Peyer's patch (tissue), 4 donors: ENCODE results near the gene ADORA2B. TPM values are rescaled to one million over a fixed set of nuclear protein-coding genes. Genes with fewer than 3 reads are reported as not detected.
"Not testable (repeated sequence)": the region's sequence is repeated elsewhere in the genome, so short reads cannot be mapped to it uniquely, and the experiment has no call there.

ENCODE experiments used
- DNase-seq, 3 donors: peaks; one replicate each; pipeline ENCODE4 v3.0.0-alpha.2; 2017 to 2019
- H3K27ac ChIP-seq, 4 donors: fragments of 200-600 bp; sonication (generic); one replicate each; pipeline ENCODE4 v1.5.1; 2016 to 2019
- H3K27me3 ChIP-seq, 2 donors: fragments of 200-600 bp; sonication (generic); one replicate each; pipeline ENCODE4 v1.5.1; 2019
- H3K36me3 ChIP-seq, 3 donors: fragments of 200-600 bp; sonication (generic); one replicate each; pipeline ENCODE4 v1.5.1; 2016 to 2019
- H3K4me1 ChIP-seq, 4 donors: fragments of 200-600 bp; sonication (generic); one replicate each; pipeline ENCODE4 v1.5.1; 2016 to 2019
- H3K4me3 ChIP-seq, 4 donors: fragments of 200-600 bp; sonication (generic); 1 replicate in 3 of 4; 2 replicates in 1 of 4; pipeline ENCODE4 v1.5.1; 2016 to 2019; ENCODE audit warnings: mild to moderate bottlenecking in 1 of 4
- H3K9me3 ChIP-seq, 4 donors: fragments of 200-600 bp; sonication (generic); one replicate each; pipeline ENCODE4 v1.5.1; 2016 to 2019; ENCODE audit warnings: mild to moderate bottlenecking in 1 of 4
- POLR2A ChIP-seq, 2 donors: fragments of 450-650 bp; IDR thresholded peaks; one replicate each; pipeline ENCODE4 v1.5.1; 2017; ENCODE audit warnings: antibody characterized with exemption in 2 of 2, mild to moderate bottlenecking in 2 of 2, moderate library complexity in 2 of 2
- total RNA-seq, 4 donors: library from RNA; depleted of rRNA; stranded (reverse); fragments of >200 nt; gene quantifications; one replicate each; pipeline ENCODE4 v1.1.0, GENCODE V29; 2016
- TF ChIP-seq, protein P1 (sequence below), 6 experiments: fragments of 450-650 bp in 4 of 6; fragments of 200-600 bp in 2 of 6; sonication (generic) in 1 of 6; IDR thresholded peaks; one replicate each; pipeline ENCODE4 v1.5.1; 2017 to 2019; ENCODE audit warnings: antibody characterized with exemption in 6 of 6, mild to moderate bottlenecking in 3 of 6, moderate library complexity in 1 of 6

The ADORA2B gene
- total RNA-seq, 4 donors from 2014 or later = 7.2 to 16.5 (median 11.6) TPM

DNA sequence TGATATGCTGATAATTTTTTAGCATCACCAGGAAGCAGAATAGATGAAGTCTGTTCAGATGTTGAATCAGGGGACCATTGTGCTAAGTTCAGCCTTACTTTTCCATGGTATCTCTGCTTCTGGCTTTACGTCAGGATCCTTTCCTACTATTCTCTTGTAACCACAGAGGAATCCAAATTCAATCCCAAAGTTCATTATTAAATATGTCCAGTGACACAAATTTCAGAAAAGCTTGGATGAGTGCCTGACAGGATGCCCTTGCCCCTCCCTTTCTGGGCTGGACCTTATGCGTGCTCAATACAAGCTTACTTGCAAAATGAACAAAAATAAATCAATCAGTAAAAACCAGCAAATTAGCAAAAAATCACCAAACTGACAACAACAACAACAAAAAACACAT lies 37.6 kb upstream of the ADORA2B start:
- Histone ChIP-seq H3K9me3 (no peaks in the 10 kb centered on the region), H3K27ac (no peak overlapping the region), H3K36me3 (no peaks in the 10 kb centered on the region), H3K27me3 (no peaks in the 10 kb centered on the region), H3K4me3 (no peak overlapping the region), H3K4me1 (no peaks in the 10 kb centered on the region)
- no peak for TF ChIP-seq POLR2A (IDR thresholded peaks at IDR 0.05)
- TF ChIP-seq, protein P1, sequence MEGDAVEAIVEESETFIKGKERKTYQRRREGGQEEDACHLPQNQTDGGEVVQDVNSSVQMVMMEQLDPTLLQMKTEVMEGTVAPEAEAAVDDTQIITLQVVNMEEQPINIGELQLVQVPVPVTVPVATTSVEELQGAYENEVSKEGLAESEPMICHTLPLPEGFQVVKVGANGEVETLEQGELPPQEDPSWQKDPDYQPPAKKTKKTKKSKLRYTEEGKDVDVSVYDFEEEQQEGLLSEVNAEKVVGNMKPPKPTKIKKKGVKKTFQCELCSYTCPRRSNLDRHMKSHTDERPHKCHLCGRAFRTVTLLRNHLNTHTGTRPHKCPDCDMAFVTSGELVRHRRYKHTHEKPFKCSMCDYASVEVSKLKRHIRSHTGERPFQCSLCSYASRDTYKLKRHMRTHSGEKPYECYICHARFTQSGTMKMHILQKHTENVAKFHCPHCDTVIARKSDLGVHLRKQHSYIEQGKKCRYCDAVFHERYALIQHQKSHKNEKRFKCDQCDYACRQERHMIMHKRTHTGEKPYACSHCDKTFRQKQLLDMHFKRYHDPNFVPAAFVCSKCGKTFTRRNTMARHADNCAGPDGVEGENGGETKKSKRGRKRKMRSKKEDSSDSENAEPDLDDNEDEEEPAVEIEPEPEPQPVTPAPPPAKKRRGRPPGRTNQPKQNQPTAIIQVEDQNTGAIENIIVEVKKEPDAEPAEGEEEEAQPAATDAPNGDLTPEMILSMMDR (IDR thresholded peaks at IDR 0.05) = no peak
- DNase-seq = no peak

DNA sequence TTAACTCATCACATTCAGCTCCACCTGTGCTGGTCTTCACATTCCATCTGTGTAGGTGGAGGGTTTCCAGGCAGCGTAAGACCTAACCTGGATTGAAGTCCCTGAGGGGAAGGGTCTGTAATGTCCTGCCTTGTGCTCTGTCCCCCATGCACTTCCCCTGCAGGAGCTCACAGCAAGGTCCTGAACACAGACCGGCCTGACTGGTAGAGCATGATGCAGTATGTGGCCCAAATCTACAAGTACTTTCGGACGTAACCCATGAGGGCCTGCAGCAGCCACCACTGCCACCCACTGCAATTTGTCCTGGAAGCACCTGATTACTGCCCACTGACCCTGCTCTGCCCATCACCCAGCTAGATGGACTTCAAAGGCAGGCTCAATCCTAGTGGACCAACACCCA lies 36.6 kb upstream of the ADORA2B start:
- no peak for TF ChIP-seq POLR2A (IDR thresholded peaks at IDR 0.05)
- TF ChIP-seq, protein P1 (IDR thresholded peaks at IDR 0.05) = no peak
- H3K9me3 ChIP-seq = no peaks in the 10 kb centered on the region

DNA sequence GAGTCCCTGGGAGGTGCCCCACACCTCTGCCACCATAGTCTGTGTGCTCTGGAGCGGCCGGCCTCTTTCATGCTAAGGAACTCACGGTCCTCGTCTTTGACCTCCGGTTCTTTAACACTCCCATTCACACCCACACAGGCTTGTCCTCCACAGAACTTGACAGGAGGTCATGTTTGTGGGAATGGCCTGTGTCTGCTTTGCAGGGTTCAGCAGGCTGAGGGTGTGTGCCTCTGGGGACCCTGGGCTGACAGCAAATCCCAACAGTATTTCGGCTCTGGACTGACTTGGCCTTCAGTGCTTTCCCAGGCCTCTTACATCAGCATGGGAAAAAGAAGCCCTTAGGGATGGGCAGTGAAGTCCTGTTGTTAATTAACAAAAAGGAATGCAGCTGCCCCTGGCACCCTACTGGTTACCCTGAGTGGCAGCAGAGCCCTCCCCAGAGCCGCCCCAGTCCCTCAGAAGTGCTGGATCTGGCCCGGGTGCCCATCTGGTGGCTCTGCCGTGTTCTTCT lies 35.4 kb upstream of the ADORA2B start:
- no peaks in the 10 kb centered on the region for H3K36me3 ChIP-seq
- DNase-seq = no peak
- H3K27ac ChIP-seq = no peak overlapping the region
- no peaks in the 10 kb centered on the region for H3K9me3 ChIP-seq
- H3K4me3 ChIP-seq = no peak overlapping the region
- H3K27me3 ChIP-seq = no peaks in the 10 kb centered on the region
- H3K4me1 ChIP-seq = no peaks in the 10 kb centered on the region
- TF ChIP-seq, protein P1 (IDR thresholded peaks at IDR 0.05) = no peak
- TF ChIP-seq POLR2A (IDR thresholded peaks at IDR 0.05) = no peak

More for the DNA sequence above, 36.6 kb upstream of the ADORA2B start:
- no peak overlapping the region for H3K4me3 ChIP-seq
- H3K27ac ChIP-seq = no peak overlapping the region
- H3K27me3 ChIP-seq = no peaks in the 10 kb centered on the region
- no peaks in the 10 kb centered on the region for H3K4me1 ChIP-seq
- H3K36me3 ChIP-seq = no peaks in the 10 kb centered on the region
- DNase-seq = no peak

DNA sequence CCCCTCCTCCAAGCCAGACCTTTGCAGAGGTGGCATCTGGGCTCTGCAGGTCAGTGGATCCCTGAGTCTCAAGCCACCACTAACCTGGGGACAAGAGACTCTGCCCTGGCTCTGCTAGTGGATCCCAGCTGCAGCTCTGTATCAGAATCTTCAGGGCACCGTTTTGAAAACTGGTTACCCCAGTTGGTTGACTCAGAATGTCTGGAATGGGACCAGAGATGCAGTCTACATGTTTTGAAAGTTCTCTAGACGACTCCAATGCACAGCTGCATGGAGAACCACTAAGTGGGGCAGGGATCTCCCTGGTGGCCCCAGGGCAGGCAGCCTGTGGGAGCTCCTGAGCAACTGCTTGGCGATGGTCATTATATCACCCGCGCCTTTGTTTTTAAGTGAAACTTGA lies 34.1 kb upstream of the ADORA2B start:
- Histone ChIP-seq H3K36me3 (no peaks in the 10 kb centered on the region), H3K27ac (no peak overlapping the region), H3K27me3 (no peaks in the 10 kb centered on the region), H3K4me3 (no peak overlapping the region), H3K4me1 (no peaks in the 10 kb centered on the region), H3K9me3 (no peaks in the 10 kb centered on the region)
- TF ChIP-seq POLR2A (IDR thresholded peaks at IDR 0.05) = no peak
- TF ChIP-seq, protein P1 (IDR thresholded peaks at IDR 0.05) = no peak
- DNase-seq = no peak

DNA sequence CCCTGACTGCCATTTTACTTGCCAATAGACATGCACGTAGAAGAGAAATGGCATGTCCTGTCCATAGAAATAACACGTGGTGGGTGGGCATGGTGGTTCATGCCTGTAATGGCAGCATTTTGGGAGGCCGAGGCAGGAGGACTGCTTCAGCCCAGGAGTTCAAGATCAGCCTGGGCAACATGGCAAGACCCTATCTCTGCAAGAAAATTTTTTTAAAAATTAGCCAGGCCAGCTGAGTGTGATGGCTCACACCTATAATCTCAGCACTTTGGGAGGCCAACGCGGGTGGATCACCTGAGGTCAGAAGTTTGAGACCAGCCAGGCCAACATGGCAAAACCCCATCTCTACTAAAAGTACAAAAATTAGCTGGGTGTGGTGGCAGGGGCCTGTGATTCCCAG lies 33.2 kb upstream of the ADORA2B start:
- H3K4me1 ChIP-seq, H3K9me3 ChIP-seq, H3K27me3 ChIP-seq, H3K27ac ChIP-seq, H3K4me3 ChIP-seq, DNase-seq, H3K36me3 ChIP-seq: not testable (repeated sequence)

DNA sequence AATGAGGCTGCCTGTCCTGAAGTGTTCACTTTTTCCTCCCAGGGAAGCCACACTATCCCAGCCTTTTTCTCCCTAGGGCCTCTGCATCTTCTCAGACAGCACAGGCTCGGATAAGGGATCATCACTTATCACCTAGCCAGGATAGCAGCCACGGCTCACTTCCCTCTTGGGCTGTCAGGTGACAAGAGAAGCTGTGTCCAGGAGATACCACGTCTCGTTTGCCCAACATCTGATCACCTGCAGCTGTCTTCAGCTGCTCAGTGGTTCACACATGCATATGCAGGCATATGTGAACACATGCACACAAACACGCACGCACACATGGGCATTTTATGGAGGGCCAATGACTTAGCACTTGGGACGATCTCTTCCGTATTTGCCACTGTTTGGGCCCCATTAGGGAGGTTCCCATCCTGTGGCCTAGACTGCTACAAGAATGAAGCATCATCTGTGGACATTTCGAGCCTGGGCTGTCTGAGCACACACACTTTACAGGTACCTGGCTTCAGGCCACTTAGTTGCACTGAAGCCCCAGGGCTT lies 32.4 kb upstream of the ADORA2B start:
- no peak for TF ChIP-seq POLR2A (IDR thresholded peaks at IDR 0.05)
- TF ChIP-seq, protein P1 (IDR thresholded peaks at IDR 0.05) = no peak
- peaks cover 0 to 6% (median 0%) of the 10 kb centered on the region in 4 donors for H3K4me1 ChIP-seq
- H3K9me3 ChIP-seq = no peaks in the 10 kb centered on the region
- no peaks in the 10 kb centered on the region for H3K36me3 ChIP-seq
- no peak overlapping the region for H3K4me3 ChIP-seq
- peaks cover 0 to 4% of the 10 kb centered on the region in 2 donors for H3K27me3 ChIP-seq
- no peak for DNase-seq
- H3K27ac ChIP-seq = no peak overlapping the region
